Naive thymus-derived CD8-positive, alpha-beta T cell (primary cell): Measurements from ENCODE around the gene FAM186B. TPM values are rescaled to one million over a fixed set of nuclear protein-coding genes. Genes with fewer than 3 reads are reported as not detected.
A peak's percentile ranks its signal among the peaks of the same experiment; 100 is the strongest.

Experiments used
- ATAC-seq, 2 donors: fragments of 150-1000 bp; cut with Tn5 transposase in 1 of 2; sonication (Bioruptor Pico), chemical (Tn5 transposase) in 1 of 2; 1 replicate in 1 of 2; 2 replicates in 1 of 2; pipeline ENCODE4 v1.10.0; 2021; ENCODE audit warnings: mild to moderate bottlenecking in 2 of 2, moderate library complexity in 2 of 2
- POLR2A ChIA-PET: fragments of 350-600 bp; sonication (Branson Sonifier 250); formaldehyde crosslinking; loops from one replicate; lab custom pipeline; 2021; ENCODE audit warnings: antibody characterized with exemption; lab: Charles Lee
- DNase-seq, 10 donors: peaks; one replicate each; pipeline versions ENCODE4 v3.0.0 to v3.0.0-alpha.2; 2020 to 2022
- H3K27ac Mint-ChIP-seq, 10 donors: one replicate each; pipeline ENCODE4 v1.8.0; 2020 to 2022; ENCODE audit warnings: mild to moderate bottlenecking in 10 of 10, mixed read lengths in 10 of 10, moderate library complexity in 4 of 10, inconsistent platforms in 1 of 10
- H3K27me3 Mint-ChIP-seq, 5 donors: one replicate each; pipeline ENCODE4 v1.8.0; 2021 to 2022; ENCODE audit warnings: mixed read lengths in 5 of 5
- H3K36me3 Mint-ChIP-seq, 3 donors: one replicate each; pipeline ENCODE4 v1.8.0; 2020 to 2022; ENCODE audit warnings: mixed read lengths in 3 of 3, mild to moderate bottlenecking in 2 of 3, inconsistent platforms in 1 of 3
- H3K4me1 Mint-ChIP-seq, 4 donors: one replicate each; pipeline ENCODE4 v1.8.0; 2021 to 2022; ENCODE audit warnings: mixed read lengths in 4 of 4
- H3K4me3 Mint-ChIP-seq, 10 donors: one replicate each; pipeline ENCODE4 v1.8.0; 2020 to 2022; ENCODE audit warnings: mild to moderate bottlenecking in 10 of 10, mixed read lengths in 10 of 10, moderate library complexity in 6 of 10, inconsistent platforms in 1 of 10
- H3K9me3 Mint-ChIP-seq, 9 donors: one replicate each; pipeline ENCODE4 v1.8.0; 2020 to 2022; ENCODE audit warnings: mixed read lengths in 9 of 9, mild to moderate bottlenecking in 3 of 9, inconsistent platforms in 1 of 9, moderate library complexity in 1 of 9
- polyA plus RNA-seq, 3 donors: library from polyadenylated mRNA; unstranded; fragments of 300-500 nt; fragmentation: Illumina TruSeq; gene quantifications; one replicate each; pipeline ENCODE4 v1.2.3, GENCODE V29; 2021
- total RNA-seq, 8 experiments: library from RNA in 2 of 8; stranded (reverse) in 2 of 8; gene quantifications; one replicate each; pipeline ENCODE4 v1.2.3 and lab custom pipeline; 2021 to 2026

The FAM186B gene
- total and polyA plus RNA-seq, 5 experiments from 2014 or later = 0.14 to 0.33 (median 0.31) TPM; not detected in 2

GRCh38 chr12:49538510-49539403 lies 66.7 kb downstream of the FAM186B start, which contains the start of gene KCNH3:
Gene KCNH3 (plus strand): TSS chr12:49539030. CDS start chr12:49539417, 387 bp downstream.
- Mint-ChIP-seq H3K9me3 (no peaks in the 10 kb centered on the region), H3K4me1 (peaks cover 22 to 50% (median 44%) of the 10 kb centered on the region in 4 donors), H3K4me3 (peak within 1 kb of the TSS; percentile 75 to 88 (median 80)), H3K27me3 (peaks cover 0 to 5% (median 0%) of the 10 kb centered on the region in 5 donors), H3K36me3 (no peaks in the 10 kb centered on the region), H3K27ac (peak within 1 kb of the TSS in 9 of 10 donors; percentile 17 to 90 (median 67))
- peak; percentile 83 to 91 for ATAC-seq
- DNase-seq = peak; percentile 85 to 98 (median 88)
- POLR2A ChIA-PET = interaction anchor here (0.6 to 4.4 kb wide), 8 partner anchors 11 to 491 kb away, joined by 3 to 24 read pairs (median 4); partner anchors contain the start of gene RACGAP1

- Mint-ChIP-seq H3K4me3 (peak overlapping the region; percentile 76 to 89 (median 84)), H3K36me3 (no peaks in the 10 kb centered on the region), H3K4me1 (peaks cover 19 to 44% (median 38%) of the 10 kb centered on the region in 4 donors), H3K27me3 (peaks cover 0 to 5% (median 0%) of the 10 kb centered on the region in 5 donors), H3K27ac (peak overlapping the region in 7 of 10 donors; percentile 19 to 88 (median 69)), H3K9me3 (no peaks in the 10 kb centered on the region)
- ATAC-seq (peak; percentile 19 to 21), DNase-seq (peak in 5 of 10 donors; percentile 27 to 36 (median 30))
- POLR2A ChIA-PET = interaction anchor here (1.5 to 4.4 kb wide), 3 partner anchors 11 to 33 kb away, joined by 3 to 24 read pairs (median 4); no protein-coding TSS in a partner anchor
These were observed 67.5 kb downstream of the FAM186B start for GRCh38 chr12:49537752-49538509.

Other genes with a start within 250 kb of the FAM186B start
- gene SPATS2, start 238.2 kb downstream of the FAM186B start, total RNA-seq = 1 to 10 TPM; 5.9 to 6.3 TPM
- gene SPATS2, start 238.2 kb downstream of the FAM186B start, polyA plus RNA-seq = 1 to 10 TPM; 2.7 to 5.7 (median 3.9) TPM
- gene KCNH3, start 66.6 kb downstream of the FAM186B start, total RNA-seq = 1 to 10 TPM; 7.1 to 8.5 TPM
- gene KCNH3, start 66.6 kb downstream of the FAM186B start, polyA plus RNA-seq = 1 to 10 TPM; 2.4 to 5.7 (median 3.4) TPM
- gene MCRS1, start 37.5 kb downstream of the FAM186B start, total RNA-seq = 10 to 100 TPM; 94.4 to 99.7 TPM
- gene MCRS1, start 37.5 kb downstream of the FAM186B start, polyA plus RNA-seq = 10 to 100 TPM; 52.2 to 58.0 (median 56.0) TPM
- 10 to 100 TPM; 13.6 to 16.7 TPM for gene PRPF40B, start 17.9 kb upstream of the FAM186B start, total RNA-seq
- 1 to 10 TPM; 1.5 to 4.0 (median 2.3) TPM for gene PRPF40B, start 17.9 kb upstream of the FAM186B start, polyA plus RNA-seq
- gene FMNL3, start 101.8 kb upstream of the FAM186B start, total RNA-seq = 10 to 100 TPM; 34.4 to 36.5 TPM
- gene FMNL3, start 101.8 kb upstream of the FAM186B start, polyA plus RNA-seq = 10 to 100 TPM in 1 of 3 donors, 1 to 10 TPM in 2; 7.6 to 12.1 (median 8.4) TPM
- 100 to 1,000 TPM; 380 to 412 TPM for gene TMBIM6, start 135.9 kb upstream of the FAM186B start, total RNA-seq
- gene TMBIM6, start 135.9 kb upstream of the FAM186B start, polyA plus RNA-seq = 1,000 to 10,000 TPM in 1 of 3 donors, 100 to 1,000 TPM in 2; 817 to 1,126 (median 845) TPM
- 10 to 100 TPM; 13.0 to 14.2 TPM for gene NCKAP5L, start 222.8 kb upstream of the FAM186B start, total RNA-seq
- 1 to 10 TPM; 1.9 to 5.1 (median 2.4) TPM for gene NCKAP5L, start 222.8 kb upstream of the FAM186B start, polyA plus RNA-seq
- 10 to 100 TPM; 15.7 to 15.9 TPM for gene BCDIN3D, start 237.5 kb upstream of the FAM186B start, total RNA-seq
- gene BCDIN3D, start 237.5 kb upstream of the FAM186B start, polyA plus RNA-seq = 1 to 10 TPM; 5.9 to 7.1 (median 6.8) TPM